Ovary (tissue), 3 donors: ENCODE results near the gene B3GALT5.

Experiments used
- CTCF ChIP-seq, 3 donors: fragments of 450-650 bp in 2 of 3; fragments of 200-600 bp in 1 of 3; IDR thresholded peaks; one replicate each; pipeline versions ENCODE4 v1.5.1 to v1.8.0; 2016 to 2022; ENCODE audit warnings: antibody characterized with exemption in 3 of 3, mild to moderate bottlenecking in 1 of 3
- POLR2A ChIP-seq: fragments of 450-650 bp; IDR thresholded peaks from one replicate; pipeline ENCODE4 v1.6.1; 2017; ENCODE audit warnings: antibody characterized with exemption, mild to moderate bottlenecking, moderate library complexity
- donor health status: DM: no; HTN: no; CAD: no.

GRCh38 chr21:39661121-39661520 lies 48.4 kb downstream of the B3GALT5 start:
- no peak for TF ChIP-seq POLR2A
- no peak for TF ChIP-seq CTCF (IDR thresholded peaks at IDR 0.05)
